NK-92 treated with Interleukin-12 subunit alpha and Interleukin-12 subunit beta, amount 100 ng/mL, for 24 hours (cell line): ENCODE data around the gene KANSL1.
"Not testable (repeated sequence)": the region's sequence is repeated elsewhere in the genome, so short reads cannot be mapped to it uniquely, and the experiment has no call there.

Source experiments
- DNase-seq: peaks from one replicate; lab custom pipeline; 2025; lab: John Stamatoyannopoulos, UW

The KANSL1 gene

DNA sequence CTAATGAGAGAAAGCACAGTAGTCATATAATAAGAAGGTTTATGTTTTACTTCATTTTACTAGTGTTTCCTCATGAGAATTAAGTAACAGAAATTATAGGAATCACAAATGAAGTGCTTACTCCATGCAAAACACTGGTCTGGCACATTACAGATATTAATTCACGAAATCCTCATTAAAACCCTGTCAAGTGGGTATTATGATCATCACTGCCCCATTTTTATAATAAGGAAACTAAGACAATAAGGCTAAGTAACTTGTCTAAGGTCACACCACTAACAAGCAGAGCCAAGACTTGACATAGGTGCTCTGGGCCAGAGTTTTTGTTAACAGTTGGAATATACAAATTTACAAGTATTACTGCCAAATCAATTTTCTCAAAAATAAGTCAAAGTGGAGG lies 83.0 kb downstream of the KANSL1 start:
- no peak for DNase-seq

GRCh38 chr17:46109603-46110189 lies 83.5 kb downstream of the KANSL1 start:
- no peak for DNase-seq

DNA sequence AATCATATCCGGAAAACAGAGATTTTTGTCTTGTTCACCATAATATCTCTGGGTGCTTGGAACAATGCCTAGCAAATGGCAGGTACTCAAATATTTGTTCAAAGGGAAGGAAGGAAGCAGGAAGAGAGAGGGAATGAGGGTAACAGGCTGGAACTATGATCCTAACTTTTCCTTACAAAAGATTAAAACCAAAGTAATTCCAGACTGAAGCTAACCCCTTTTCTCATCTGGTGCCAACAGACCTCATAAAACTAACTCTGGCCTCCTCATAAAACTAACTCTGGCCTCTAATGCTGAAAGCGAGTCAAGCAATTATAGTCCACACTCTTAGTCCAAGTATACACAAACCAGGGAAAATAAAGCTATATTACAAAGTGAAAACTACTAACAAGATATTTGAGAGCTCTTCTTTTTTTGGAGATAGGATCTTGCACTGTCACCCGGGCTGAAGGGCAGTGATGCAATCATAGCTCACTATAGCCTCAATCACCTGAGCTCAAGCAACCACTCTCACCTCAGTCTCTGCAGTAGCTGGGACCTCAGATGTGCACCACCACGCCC lies 84.6 kb downstream of the KANSL1 start:
- DNase-seq: no peak

- no peak for DNase-seq
Measured at GRCh38 chr17:46108120-46108519, 85.1 kb downstream of the KANSL1 start.

- DNase-seq: no peak
Measured at GRCh38 chr17:46106966-46107644, 86.1 kb downstream of the KANSL1 start.

- not testable (repeated sequence) for DNase-seq
Measured at GRCh38 chr17:46102806-46103205, 90.4 kb downstream of the KANSL1 start.

GRCh38 chr17:46101785-46102617 lies 91.2 kb downstream of the KANSL1 start:
- not testable (repeated sequence) for DNase-seq

- DNase-seq: no peak
Measured at GRCh38 chr17:46100590-46100989, 92.6 kb downstream of the KANSL1 start.

GRCh38 chr17:46099865-46100264 lies 93.4 kb downstream of the KANSL1 start:
- no peak for DNase-seq

DNA sequence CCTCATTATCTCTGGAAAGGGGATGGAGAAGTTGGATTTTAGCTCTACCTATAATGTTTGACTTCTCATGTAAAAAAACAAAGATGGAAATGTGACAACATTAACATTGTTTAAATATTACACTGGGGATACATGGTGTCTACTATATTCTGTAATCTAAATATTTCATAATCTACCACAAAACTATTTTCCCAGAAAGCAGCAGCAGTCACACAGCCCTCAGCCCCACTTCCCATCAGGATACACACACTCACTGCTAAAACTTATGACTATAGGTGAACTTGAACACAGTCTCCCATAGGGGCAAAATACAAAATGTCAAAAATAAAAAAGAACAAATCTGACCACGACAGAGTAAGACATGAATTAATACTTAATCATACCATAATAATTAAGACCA lies 95.7 kb downstream of the KANSL1 start:
- DNase-seq: no peak

- no peak for DNase-seq
Measured at GRCh38 chr17:46092991-46093390, 100.2 kb downstream of the KANSL1 start.

GRCh38 chr17:46090871-46091270 lies 102.4 kb downstream of the KANSL1 start:
- no peak for DNase-seq

DNA sequence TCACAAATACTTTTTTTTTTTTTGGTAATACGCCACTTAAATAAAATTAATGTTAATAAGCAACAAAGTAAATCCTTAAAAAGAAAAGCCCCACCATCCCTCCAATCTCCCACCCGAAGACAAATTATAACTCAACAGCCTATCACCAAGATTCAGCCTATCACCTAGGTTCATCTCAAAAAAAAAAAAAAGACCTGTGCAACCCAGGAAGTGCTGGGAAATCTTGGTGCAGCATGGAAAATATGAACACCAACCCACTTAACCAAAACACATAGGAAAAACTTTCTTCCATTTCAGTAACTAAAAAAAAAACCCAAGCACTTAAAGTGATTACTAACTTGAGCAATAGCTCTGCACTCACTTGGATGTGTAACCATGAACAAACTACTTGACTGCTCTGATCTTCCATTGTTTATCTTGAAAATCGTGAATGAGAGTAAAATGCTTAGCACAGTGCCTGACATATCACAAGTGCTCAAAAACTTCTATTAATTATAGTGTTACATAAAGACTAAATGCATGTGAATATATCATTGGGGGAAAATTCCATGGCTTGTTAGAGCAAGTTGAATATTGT lies 103.8 kb downstream of the KANSL1 start:
- no peak for DNase-seq

GRCh38 chr17:46088595-46088994 lies 104.6 kb downstream of the KANSL1 start:
- no peak for DNase-seq

- not testable (repeated sequence) for DNase-seq
Measured at GRCh38 chr17:46087871-46088270, 105.4 kb downstream of the KANSL1 start.

- no peak for DNase-seq
Measured at GRCh38 chr17:46086821-46087220, 106.4 kb downstream of the KANSL1 start.

- no peak for DNase-seq
Measured at GRCh38 chr17:46085522-46085921, 107.7 kb downstream of the KANSL1 start.

GRCh38 chr17:46082257-46082656 lies 111.0 kb downstream of the KANSL1 start:
- no peak for DNase-seq

GRCh38 chr17:46081018-46081320 lies 112.3 kb downstream of the KANSL1 start:
- no peak for DNase-seq

GRCh38 chr17:46080118-46081017 lies 112.9 kb downstream of the KANSL1 start:
- DNase-seq: no peak

DNA sequence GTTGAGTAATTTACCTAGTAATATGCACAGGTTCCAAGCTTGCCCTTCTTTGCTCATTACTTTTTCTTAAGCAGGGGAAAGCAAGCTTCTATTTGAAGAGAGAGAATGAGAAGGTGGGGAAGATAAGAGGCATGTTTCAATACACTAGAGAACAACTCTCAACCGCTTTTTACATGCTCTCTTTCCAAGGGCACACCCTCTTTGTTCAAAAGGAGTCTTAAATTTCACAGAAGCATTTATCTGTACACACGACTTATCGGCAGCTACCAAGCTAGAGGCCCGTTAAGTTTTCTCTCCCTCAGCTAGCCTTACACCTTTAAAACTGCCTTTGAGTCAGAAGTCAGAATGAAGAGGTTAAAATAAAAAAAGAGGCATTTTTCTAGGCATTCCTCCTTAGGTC lies 114.6 kb downstream of the KANSL1 start:
- DNase-seq: no peak

GRCh38 chr17:46074540-46074939 lies 118.7 kb downstream of the KANSL1 start:
- DNase-seq: no peak
